NCI-H510A (cell line): ENCODE results near the gene ANKS1B.
"Not testable (repeated sequence)": the region's sequence is repeated elsewhere in the genome, so short reads cannot be mapped to it uniquely, and the experiment has no call there.

Experiments used
- DNase-seq: peaks from one replicate; lab custom pipeline; 2025; lab: John Stamatoyannopoulos, UW

Gene ANKS1B

GRCh38 chr12:99056186-99056585, 928.5 kb downstream of the ANKS1B start:
- DNase-seq, result no peak

DNA sequence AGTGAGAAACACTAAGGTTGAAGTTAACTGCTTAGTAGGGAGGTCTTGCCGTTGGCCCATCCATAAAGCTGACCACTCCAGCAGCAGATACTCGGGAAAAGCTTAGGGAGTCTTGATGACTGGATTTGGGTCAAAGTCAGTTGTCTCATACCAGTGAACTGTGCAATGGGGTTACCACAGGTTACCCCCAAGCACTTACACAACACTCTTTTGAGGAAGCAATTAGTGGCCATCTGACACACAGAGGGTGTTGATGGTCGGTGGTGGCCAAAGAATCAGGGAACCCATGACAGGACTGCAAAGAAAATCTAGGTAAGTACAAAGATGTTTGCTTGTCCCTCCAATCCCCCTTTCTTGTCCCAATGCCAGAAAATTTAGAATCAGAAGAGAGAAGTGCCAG, 929.4 kb downstream of the ANKS1B start:
- DNase-seq, result no peak

DNA sequence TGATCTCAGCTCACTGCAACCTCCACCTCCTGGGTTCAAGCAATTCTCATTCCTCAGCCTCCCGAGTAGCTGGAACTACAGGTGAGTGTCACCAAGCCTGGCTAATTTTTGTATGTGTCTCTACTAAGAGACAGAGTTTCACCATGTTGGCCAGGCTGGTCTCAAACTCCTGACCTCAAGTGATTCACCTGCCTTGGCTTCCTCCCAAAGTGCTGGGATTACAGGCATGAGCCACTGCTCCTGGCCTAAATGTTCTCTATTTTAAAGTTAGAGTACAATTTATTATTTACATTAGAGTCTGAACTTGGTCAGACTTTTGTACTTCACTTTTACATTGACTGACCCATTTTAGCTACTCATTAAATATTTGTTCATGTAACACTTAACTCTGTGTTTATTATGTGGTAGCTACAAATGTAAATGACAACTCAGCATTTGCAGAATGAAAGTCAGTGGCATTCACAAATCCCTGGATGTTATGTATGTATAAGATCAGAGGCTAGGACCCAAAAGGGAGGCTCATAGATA, 930.1 kb downstream of the ANKS1B start:
- DNase-seq, result no peak

GRCh38 chr12:99053616-99054362, 930.9 kb downstream of the ANKS1B start:
- no peak for DNase-seq

GRCh38 chr12:99049774-99050173, 935.0 kb downstream of the ANKS1B start:
- DNase-seq, result no peak

DNA sequence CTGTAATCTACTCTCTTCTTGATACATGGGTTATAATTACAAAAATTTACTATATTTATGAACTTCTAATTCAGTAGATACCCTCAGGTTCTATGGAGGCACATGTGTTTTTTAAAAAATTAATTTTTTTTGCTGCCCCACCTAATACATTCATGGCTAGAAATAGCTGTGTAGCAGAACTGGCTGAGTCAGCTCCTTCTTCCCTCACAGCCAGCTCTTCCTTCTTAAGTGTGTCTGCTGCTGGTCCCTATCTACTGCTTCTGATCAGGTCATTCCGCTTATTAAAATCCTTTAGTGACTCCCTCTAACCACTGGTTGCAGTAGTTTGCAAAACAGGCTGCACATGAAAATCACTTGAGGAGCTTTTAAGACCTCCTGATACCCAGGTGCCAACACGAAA, 939.6 kb downstream of the ANKS1B start:
- DNase-seq, result no peak

DNA sequence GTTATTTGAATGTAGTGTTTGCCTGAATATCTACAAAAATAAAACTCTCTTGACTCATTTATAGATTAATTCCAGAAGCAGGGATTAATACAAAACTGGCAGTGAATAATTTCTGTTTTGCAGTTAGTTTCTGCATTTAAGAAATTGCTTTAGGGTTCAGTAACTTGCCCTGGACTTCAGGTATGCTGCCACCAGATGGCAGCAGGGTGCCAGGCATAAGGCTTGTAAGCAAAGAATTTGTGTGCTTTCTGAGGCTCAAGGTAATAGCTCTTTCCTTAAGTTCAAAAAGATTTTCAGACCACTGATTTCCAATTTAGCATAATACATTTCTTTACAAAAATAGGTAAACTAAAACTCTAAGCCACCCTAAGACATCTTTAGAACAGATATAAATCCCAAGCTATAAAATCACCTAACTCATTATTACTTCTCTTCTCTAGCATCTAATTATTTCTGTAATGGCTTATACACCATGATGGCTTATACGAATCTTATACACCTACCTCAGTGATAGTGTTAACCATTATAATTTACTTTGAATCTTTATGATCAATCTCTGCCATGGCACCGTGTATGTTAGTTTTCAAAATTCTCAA, 941.3 kb downstream of the ANKS1B start:
- no peak for DNase-seq

DNA sequence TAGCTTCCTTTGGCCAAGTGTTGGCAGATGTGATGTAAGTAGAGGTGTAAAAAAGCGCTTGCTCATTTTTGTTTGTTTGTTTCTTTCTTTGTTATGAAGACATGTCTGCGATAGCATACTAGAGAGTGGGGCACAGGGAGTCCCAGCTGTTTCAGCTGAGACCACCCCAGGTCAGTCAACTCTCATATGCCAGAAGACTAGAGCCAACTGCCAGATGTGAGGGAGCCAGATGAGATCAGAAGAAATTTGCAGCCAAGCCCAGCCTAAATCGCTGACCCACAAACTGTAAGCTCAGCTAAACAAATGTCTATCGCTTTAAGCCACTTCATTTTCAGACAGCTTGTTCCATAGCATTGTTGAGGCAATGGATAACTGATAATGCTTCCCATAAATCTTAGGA, 942.5 kb downstream of the ANKS1B start:
- DNase-seq, result no peak

DNA sequence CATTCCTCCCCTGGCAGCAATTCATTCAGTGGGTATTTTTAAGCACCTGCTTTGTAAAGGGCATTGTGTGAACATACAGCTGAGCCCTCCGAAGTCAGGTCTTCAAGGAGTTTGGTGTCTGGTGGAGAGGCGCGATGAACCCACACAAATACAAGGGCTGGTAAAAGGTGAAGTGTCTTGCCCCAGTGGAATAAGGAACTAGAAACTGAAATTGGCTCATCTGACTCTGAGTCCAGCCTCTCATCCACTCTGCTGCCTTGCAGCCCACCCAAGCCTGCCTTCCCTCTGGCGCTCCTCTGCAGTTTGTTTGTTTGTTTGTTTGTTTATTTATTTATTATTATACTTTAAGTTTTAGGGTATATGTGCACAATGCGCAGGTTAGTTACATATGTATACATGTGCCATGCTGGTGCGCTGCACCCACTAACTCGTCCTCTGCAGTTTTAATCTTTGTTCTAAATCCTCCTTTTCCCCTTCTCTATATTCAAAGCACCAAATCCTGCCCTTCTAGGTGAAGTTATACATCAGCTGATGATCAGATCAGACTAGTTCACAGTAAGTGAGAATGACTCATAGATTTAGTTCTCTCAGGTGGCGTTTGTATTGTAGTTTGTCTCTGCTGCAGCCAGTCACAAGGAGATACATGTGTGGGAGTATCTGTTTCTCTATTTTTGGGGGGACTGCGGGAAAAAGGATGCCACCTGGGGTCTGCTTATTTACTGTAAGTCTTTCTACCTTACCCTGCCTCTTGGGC, 945.2 kb downstream of the ANKS1B start:
- no peak for DNase-seq

DNA sequence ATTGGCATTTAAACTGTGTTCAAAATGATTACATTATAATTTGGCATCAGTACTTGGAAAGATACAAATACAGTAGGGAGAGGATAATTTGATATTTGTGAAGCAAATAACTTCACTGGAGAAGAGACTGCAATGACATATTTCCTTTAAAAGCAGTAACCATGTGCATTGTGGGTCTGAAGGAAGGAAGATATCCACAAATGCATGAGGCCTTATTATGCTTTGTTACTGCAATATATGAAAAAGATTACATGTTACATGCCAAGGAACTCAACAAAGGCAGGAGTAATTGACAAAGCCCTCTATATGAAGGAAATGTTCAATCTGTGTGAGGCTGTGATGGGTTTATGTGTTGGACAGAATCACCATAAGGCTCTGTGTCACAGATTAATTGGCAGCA, 948.2 kb downstream of the ANKS1B start:
- no peak for DNase-seq

DNA sequence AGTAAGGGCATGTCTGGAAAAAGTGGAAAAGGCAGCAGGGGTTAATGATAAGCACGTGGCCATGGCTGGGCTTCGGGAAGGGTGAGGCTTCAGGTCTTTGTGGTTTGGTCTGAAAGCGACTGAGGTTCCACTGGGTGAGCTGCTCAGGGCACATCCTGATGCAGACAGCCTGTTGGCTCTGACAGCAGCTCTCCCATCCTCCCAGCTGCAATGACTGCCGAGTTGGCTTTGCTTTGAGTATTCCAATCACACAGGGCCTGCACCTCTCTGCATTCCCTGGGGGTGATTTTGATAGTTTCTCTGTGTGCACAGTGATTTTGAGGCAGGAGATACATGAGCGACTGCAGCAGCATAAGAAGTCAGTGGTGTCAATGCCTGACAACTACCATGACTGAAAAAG, 948.9 kb downstream of the ANKS1B start:
- DNase-seq, result no peak

DNA sequence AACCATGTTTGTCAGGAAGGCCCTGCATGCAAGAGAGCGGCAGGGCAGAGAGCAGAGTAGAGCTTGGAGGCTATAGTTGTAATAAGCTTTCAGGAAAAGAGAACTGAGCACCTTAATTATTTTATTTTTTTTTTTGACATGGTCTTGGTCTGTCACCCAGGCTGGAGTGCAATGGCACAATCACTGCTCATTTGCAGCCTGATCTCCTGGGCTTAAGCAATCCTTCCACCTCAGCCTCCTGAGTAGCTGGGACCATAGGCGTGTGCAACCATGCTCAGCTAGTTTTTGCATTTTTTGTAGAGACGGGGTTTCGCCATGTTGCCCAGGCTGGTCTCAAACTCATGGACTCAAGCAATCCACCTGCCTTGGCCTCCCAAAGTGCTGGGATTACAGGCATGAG, 950.5 kb downstream of the ANKS1B start:
- not testable (repeated sequence) for DNase-seq

DNA sequence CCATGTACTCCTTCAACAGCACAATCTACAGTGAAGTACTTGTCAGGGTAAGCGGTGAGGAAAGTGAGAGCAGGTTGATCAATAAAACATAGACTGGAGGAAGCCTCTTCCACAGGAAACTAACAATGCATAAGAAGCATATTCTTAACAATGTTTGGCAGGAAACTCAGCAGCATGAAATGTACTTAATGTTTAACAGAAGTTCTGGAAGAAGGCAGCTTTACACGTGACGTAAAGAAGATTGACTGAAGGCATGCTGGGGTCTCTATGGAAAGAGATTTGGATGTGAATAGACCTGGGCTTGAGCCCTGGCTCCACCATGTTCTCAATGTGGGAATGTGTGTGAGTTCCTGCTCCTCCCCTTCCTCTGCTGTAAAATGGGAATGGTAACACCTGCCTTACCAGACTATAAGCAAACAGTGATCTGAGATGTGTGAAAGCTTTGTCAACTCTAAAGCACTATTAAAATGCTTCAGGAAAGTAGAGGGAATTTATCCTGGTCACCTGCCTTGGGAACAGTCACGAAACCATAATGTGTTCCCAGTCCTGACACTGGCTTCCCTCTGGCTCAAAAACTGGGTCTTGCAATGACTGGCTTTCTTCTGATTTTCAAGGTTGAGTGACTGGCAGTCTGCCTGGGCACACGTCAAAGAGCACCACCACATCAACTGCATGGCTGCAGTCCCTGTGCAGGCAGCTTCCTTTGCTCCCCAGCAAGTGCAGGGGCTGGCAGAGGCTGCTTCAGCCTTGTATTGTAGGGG, 955.0 kb downstream of the ANKS1B start:
- DNase-seq, result no peak

GRCh38 chr12:99027461-99027860, 957.3 kb downstream of the ANKS1B start:
- no peak for DNase-seq

- DNase-seq, result no peak
Measured at GRCh38 chr12:99027055-99027393, 957.7 kb downstream of the ANKS1B start.

GRCh38 chr12:99026332-99027054, 958.2 kb downstream of the ANKS1B start:
- DNase-seq, result no peak

- DNase-seq, result no peak
Measured at GRCh38 chr12:99024870-99025269, 959.9 kb downstream of the ANKS1B start.

- DNase-seq, result no peak
Measured at GRCh38 chr12:99024191-99024590, 960.5 kb downstream of the ANKS1B start.

DNA sequence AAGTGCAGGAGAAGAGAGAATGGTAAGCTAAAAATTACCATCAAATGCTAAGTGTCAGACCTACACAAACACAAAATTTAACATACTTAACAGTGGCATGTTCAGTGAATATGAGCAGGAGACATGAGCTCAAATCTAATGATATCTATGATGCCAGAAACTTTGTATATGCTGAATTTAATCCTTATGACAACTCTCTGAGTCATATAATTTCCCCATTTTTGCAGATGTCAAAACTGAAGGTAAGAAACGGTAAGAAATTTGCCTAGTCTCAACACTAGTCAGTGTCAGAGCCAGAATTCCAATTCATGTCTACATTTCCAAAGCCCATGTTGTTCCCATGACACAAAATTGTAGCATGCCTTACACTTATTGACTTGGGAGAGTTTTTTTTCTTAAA, 963.9 kb downstream of the ANKS1B start:
- no peak for DNase-seq

- no peak for DNase-seq
Measured at GRCh38 chr12:99019798-99020197, 964.9 kb downstream of the ANKS1B start.

DNA sequence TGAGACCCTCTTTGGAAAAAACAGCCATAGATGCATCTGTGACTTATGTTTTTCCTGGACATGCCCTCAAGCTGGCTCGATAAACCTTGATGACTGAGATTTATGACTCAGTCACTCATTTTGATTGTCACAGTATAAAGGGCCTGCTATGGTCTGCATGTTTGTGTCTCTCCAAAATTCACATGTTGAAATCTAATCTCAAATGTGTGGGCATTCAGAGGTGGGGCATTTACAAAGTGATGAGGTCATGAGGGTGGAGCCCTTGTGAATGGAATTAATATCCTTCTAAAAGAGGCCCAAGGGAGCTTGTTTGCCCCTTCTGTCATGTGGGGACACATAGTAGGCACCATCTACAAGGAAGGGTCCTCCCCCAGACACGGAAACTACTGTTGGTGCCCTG, 966.8 kb downstream of the ANKS1B start:
- DNase-seq, result no peak
